AG04449 (cell line): Measurements from ENCODE around the gene DIP2B.

Source experiments
- CTCF ChIA-PET: fragments of 350-600 bp; formaldehyde crosslinking; extraction: SDS; loops from one replicate; lab custom pipeline; 2021; ENCODE audit warnings: antibody characterized with exemption; lab: Yijun Ruan, JAX
- POLR2A ChIA-PET: fragments of 400-600, 350-600 bp; formaldehyde crosslinking; extraction: SDS; loops from one replicate; lab custom pipeline; 2020; ENCODE audit warnings: antibody characterized with exemption, inconsistent platforms; lab: Yijun Ruan, JAX
- DNase-seq: peaks from one replicate; pipeline ENCODE4 v3.0.0-alpha.2; 2010; ENCODE audit warnings: low read depth, low spot score
- H3K4me3 ChIP-seq: 2 replicates; pipeline ENCODE4 v1.5.1; 2011; ENCODE audit warnings: low read depth, mild to moderate bottlenecking, control low read depth, low read length
- CTCF ChIP-seq: IDR thresholded peaks from one replicate; pipeline ENCODE4 v1.5.1; 2011; ENCODE audit warnings: mild to moderate bottlenecking, moderate library complexity, low read length, control low read depth, inconsistent platforms; ENCODE audit not compliant: insufficient read depth; ENCODE audit errors: missing control alignments

DIP2B gene

GRCh38 chr12:50661300-50662115, 156.7 kb downstream of the DIP2B start:
- DNase-seq = no peak
- ChIA-PET CTCF (interaction anchor here (0.8 to 3.0 kb wide), 3 partner anchors 17 to 157 kb away, joined by 4 to 13 read pairs (median 5); partner anchors contain the start of gene DIP2B), POLR2A (no interaction called here)
- no peak overlapping the region for H3K4me3 ChIP-seq
- no peak for TF ChIP-seq CTCF

- DNase-seq = no peak
- ChIA-PET POLR2A (no interaction called here), CTCF (interaction anchor here (3.0 kb wide), 1 partner anchor 158 kb away, joined by 13 read pairs; the partner anchor contains the start of gene DIP2B)
- no peak overlapping the region for H3K4me3 ChIP-seq
- TF ChIP-seq CTCF = no peak
These were observed 157.3 kb downstream of the DIP2B start for GRCh38 chr12:50662116-50662510.

GRCh38 chr12:50665170-50665569, 160.4 kb downstream of the DIP2B start:
- POLR2A ChIA-PET = no interaction called here
- no peak for DNase-seq
- H3K4me3 ChIP-seq = no peak overlapping the region
- CTCF ChIA-PET = interaction anchor here (0.8 to 1.2 kb wide), 3 partner anchors 9 to 161 kb away, joined by 3 to 5 read pairs (median 3); no protein-coding TSS in a partner anchor
- no peak for TF ChIP-seq CTCF

- ChIA-PET POLR2A (no interaction called here), CTCF (interaction anchor here (1.1 kb wide), 1 partner anchor 10 kb away, joined by 3 read pairs; no protein-coding TSS in a partner anchor)
- no peak for TF ChIP-seq CTCF
- no peak for DNase-seq
- H3K4me3 ChIP-seq = no peak overlapping the region
These were observed 160.8 kb downstream of the DIP2B start for GRCh38 chr12:50665609-50666008.

- ChIA-PET CTCF (interaction anchor here (1.1 kb wide), 1 partner anchor 10 kb away, joined by 3 read pairs; no protein-coding TSS in a partner anchor), POLR2A (no interaction called here)
- no peak for DNase-seq
- TF ChIP-seq CTCF = no peak
- no peak overlapping the region for H3K4me3 ChIP-seq
These were observed 161.2 kb downstream of the DIP2B start for GRCh38 chr12:50666023-50666422.

GRCh38 chr12:50672158-50672557, 167.4 kb downstream of the DIP2B start:
- POLR2A ChIA-PET = no interaction called here
- no peak overlapping the region for H3K4me3 ChIP-seq
- no peak for TF ChIP-seq CTCF
- CTCF ChIA-PET = interaction anchor here (1.6 to 2.4 kb wide), 2 partner anchors 34 to 167 kb away, joined by 7 to 8 read pairs; partner anchors contain the start of gene DIP2B
- no peak for DNase-seq
